ENCODE data around the gene HMGCLL1.

DNA sequence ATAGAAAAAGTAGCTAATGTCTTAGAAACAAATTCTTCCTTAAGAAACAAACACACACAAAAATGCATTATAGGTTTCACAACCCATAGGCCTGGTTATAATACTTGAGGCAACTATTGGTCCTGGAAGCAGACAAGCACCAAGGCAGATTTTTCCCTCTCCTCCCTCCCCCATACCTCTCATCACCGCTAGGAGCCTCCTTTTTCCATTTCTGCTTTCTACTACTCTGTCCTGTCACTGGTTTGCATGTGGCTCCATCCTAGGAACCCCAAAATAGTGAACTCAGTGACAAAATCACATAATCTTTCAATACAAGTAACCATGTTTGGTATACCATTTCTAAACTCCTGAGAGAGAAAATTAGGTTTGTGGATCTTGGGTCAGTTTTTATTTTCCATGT is 66.1 kb downstream of the HMGCLL1 start:
- TF ChIP-seq POLR2A (IDR thresholded peaks at IDR 0.05) (no peak), POLR2AphosphoS5 (IDR thresholded peaks at IDR 0.05) (no peak), CTCF (IDR thresholded peaks at IDR 0.05) (no peak)
